Right lobe of liver (tissue), 6 donors: ENCODE data around the gene MTUS2. TPM values are rescaled to one million over a fixed set of nuclear protein-coding genes. Genes with fewer than 3 reads are reported as not detected.

Experiments used
- ATAC-seq, 4 donors: fragments of 200-7000 bp; cut with Tn5 transposase; one replicate each; pipeline ENCODE4 v1.9.1; 2020; ENCODE audit warnings: mild to moderate bottlenecking in 4 of 4, moderate library complexity in 4 of 4
- DNase-seq, 3 donors: peaks; one replicate each; pipeline ENCODE4 v3.0.0-alpha.2; 2020
- H3K27ac ChIP-seq, 3 donors: fragments of 200-600 bp; one replicate each; pipeline ENCODE4 v1.8.0; 2022
- H3K27me3 ChIP-seq, 2 donors: fragments of 200-600 bp; one replicate each; pipeline ENCODE4 v1.8.0; 2022
- H3K36me3 ChIP-seq, 4 donors: fragments of 200-600 bp; sonication (generic) in 1 of 4; one replicate each; pipeline versions ENCODE4 v1.5.1 to v1.8.0; 2017 to 2022; ENCODE audit warnings: control low read depth in 1 of 4
- H3K4me1 ChIP-seq, 4 donors: fragments of 200-600 bp; sonication (generic) in 1 of 4; one replicate each; pipeline versions ENCODE4 v1.5.1 to v1.8.0; 2017 to 2022; ENCODE audit warnings: control low read depth in 1 of 4
- H3K4me3 ChIP-seq, 3 donors: fragments of 200-600 bp; one replicate each; pipeline ENCODE4 v1.8.0; 2022
- H3K9me3 ChIP-seq, 4 donors: fragments of 200-600 bp; sonication (generic) in 1 of 4; one replicate each; pipeline versions ENCODE4 v1.5.1 to v1.8.0; 2017 to 2022; ENCODE audit warnings: control low read depth in 1 of 4
- POLR2A ChIP-seq: fragments of 450-650 bp; IDR thresholded peaks from one replicate; pipeline ENCODE4 v1.6.1; 2017; ENCODE audit warnings: antibody characterized with exemption, mild to moderate bottlenecking
- WGBS: methylation state at CpG from one replicate; pipeline ENCODE4 v1.1.6; 2018; ENCODE audit warnings: low coverage, low lambda C conversion rate; ENCODE audit not compliant: insufficient coverage; ENCODE audit errors: missing lambda C conversion rate; 5-methylcytosine and 5-hydroxymethylcytosine counted together
- intact Hi-C, 2 donors: fragments of 100-400 bp; cut with DNase I; formaldehyde crosslinking; loops; one replicate each; pipeline versions ENCODE4 v1.11.2 to v1.14.1; 2022
- total RNA-seq, 6 experiments: library from RNA; depleted of rRNA in 2 of 6; stranded (reverse); fragments of >200 nt in 2 of 6; fragmentation: NEBNext Ultra II Directional in 3 of 6; extraction: Animal tissue kit (Norgen Biotek cat#: 25700) in 3 of 6; gene quantifications; one replicate each; pipeline versions ENCODE4 v1.1.0 to v1.2.4, GENCODE V29; 2016 to 2023
- TF ChIP-seq, protein P1 (sequence below), 4 donors: fragments of 200-600 bp in 3 of 4; fragments of 450-650 bp in 1 of 4; IDR thresholded peaks; one replicate each; pipeline versions ENCODE4 v1.5.1 to v1.8.0; 2016 to 2022; ENCODE audit warnings: antibody characterized with exemption in 4 of 4, mild to moderate bottlenecking in 2 of 4
- donor health status: DM: no; HTN: yes; CAD: no.
- donor health status: DM: no; HTN: no; CAD: no.
- donor health status: DM: no; HTN: no; CAD: no.
- donor health status: DM: no; HTN: yes; CAD: no.
- donor health status: DM: no; HTN: yes; CAD: no.

Gene MTUS2
- total RNA-seq, 6 experiments from 2014 or later, result 0.15 to 2.2 (median 0.98) TPM

GRCh38 chr13:29310806-29311205, 490.7 kb downstream of the MTUS2 start:
- intact Hi-C loops, result no loop called here
- WGBS, result 42% methylated on average over 2 of the region's 2 CpGs

GRCh38 chr13:29315847-29316246, 495.7 kb downstream of the MTUS2 start:
- no peaks in the 10 kb centered on the region for H3K9me3 ChIP-seq
- no peaks in the 10 kb centered on the region for H3K36me3 ChIP-seq
- no peaks in the 10 kb centered on the region for H3K27me3 ChIP-seq
- ATAC-seq, result no peak
- no peak overlapping the region for H3K4me3 ChIP-seq
- TF ChIP-seq POLR2A, result no peak
- TF ChIP-seq, protein P1, sequence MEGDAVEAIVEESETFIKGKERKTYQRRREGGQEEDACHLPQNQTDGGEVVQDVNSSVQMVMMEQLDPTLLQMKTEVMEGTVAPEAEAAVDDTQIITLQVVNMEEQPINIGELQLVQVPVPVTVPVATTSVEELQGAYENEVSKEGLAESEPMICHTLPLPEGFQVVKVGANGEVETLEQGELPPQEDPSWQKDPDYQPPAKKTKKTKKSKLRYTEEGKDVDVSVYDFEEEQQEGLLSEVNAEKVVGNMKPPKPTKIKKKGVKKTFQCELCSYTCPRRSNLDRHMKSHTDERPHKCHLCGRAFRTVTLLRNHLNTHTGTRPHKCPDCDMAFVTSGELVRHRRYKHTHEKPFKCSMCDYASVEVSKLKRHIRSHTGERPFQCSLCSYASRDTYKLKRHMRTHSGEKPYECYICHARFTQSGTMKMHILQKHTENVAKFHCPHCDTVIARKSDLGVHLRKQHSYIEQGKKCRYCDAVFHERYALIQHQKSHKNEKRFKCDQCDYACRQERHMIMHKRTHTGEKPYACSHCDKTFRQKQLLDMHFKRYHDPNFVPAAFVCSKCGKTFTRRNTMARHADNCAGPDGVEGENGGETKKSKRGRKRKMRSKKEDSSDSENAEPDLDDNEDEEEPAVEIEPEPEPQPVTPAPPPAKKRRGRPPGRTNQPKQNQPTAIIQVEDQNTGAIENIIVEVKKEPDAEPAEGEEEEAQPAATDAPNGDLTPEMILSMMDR (IDR thresholded peaks at IDR 0.05), result no peak
- 50% methylated on average over 2 of the region's 2 CpGs for WGBS
- no peaks in the 10 kb centered on the region for H3K4me1 ChIP-seq
- no peak for DNase-seq
- H3K27ac ChIP-seq, result no peak overlapping the region
- intact Hi-C loops, result no loop called here

More at GRCh38 chr13:29310806-29311205, 490.7 kb downstream of the MTUS2 start:
- Histone ChIP-seq H3K4me3 (no peak overlapping the region), H3K36me3 (no peaks in the 10 kb centered on the region), H3K9me3 (no peaks in the 10 kb centered on the region), H3K4me1 (no peaks in the 10 kb centered on the region), H3K27ac (no peak overlapping the region), H3K27me3 (no peaks in the 10 kb centered on the region)
- no peak for DNase-seq
- ATAC-seq, result no peak
- no peak for TF ChIP-seq POLR2A
- TF ChIP-seq, protein P1 (IDR thresholded peaks at IDR 0.05), result no peak

DNA sequence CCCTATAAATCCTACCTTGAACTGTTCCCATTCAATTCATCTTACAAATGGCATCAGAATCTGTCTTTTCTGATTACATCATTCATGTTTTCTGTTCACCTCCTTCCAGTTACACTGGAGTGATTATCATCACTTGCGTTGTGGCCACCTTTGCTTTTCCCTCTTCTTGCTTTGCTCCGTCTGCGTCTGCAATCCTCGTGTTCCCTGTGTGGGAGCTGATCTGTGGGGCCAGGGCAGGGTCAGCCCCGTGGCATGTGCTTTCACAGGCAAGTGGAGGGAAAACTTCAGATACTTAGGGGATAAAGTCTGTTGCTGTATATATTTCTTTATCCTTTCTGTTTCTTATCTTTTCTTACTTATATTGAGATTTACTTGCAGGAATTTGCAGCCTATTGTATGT, 497.7 kb downstream of the MTUS2 start:
- DNase-seq (no peak), ATAC-seq (no peak)
- intact Hi-C loops, result no loop called here
- H3K4me3 ChIP-seq, result no peak overlapping the region
- TF ChIP-seq, protein P1 (IDR thresholded peaks at IDR 0.05), result no peak
- TF ChIP-seq POLR2A, result no peak
- H3K4me1 ChIP-seq, result no peaks in the 10 kb centered on the region
- H3K27me3 ChIP-seq, result no peaks in the 10 kb centered on the region
- no peaks in the 10 kb centered on the region for H3K9me3 ChIP-seq
- no peaks in the 10 kb centered on the region for H3K36me3 ChIP-seq
- no peak overlapping the region for H3K27ac ChIP-seq
- WGBS, result 64% methylated on average over 5 of the region's 5 CpGs

- DNase-seq (no peak), ATAC-seq (no peak)
- H3K4me3 ChIP-seq, result no peak overlapping the region
- TF ChIP-seq, protein P1 (IDR thresholded peaks at IDR 0.05), result no peak
- TF ChIP-seq POLR2A, result no peak
- H3K9me3 ChIP-seq, result no peaks in the 10 kb centered on the region
- 42% methylated on average over 5 of the region's 6 CpGs for WGBS
- no peak overlapping the region for H3K27ac ChIP-seq
- no peaks in the 10 kb centered on the region for H3K36me3 ChIP-seq
- intact Hi-C loops, result no loop called here
- no peaks in the 10 kb centered on the region for H3K4me1 ChIP-seq
- H3K27me3 ChIP-seq, result no peaks in the 10 kb centered on the region
Measured at GRCh38 chr13:29318741-29319140, 498.6 kb downstream of the MTUS2 start.

DNA sequence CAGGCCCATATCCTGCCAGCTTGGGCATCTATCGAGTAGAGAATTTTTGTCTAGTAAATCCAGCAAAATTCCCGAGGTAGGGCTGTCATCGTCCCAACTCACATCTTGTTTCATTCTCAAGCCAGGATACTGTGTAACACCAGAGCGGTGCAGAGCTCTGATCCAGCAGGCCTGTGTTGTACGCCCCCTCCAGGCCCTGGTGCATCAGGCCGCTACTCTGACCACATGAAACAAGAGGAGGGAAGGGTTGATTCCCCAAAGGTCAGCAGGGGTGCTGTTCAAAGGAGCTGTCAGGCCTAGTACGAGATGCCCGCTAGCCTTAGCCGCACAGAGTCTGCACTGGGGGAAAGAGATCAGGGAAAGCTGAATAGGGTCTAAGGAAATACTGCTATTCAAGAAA, 499.3 kb downstream of the MTUS2 start:
- no peaks in the 10 kb centered on the region for H3K27me3 ChIP-seq
- ATAC-seq (no peak), DNase-seq (no peak)
- intact Hi-C loops, result no loop called here
- H3K4me3 ChIP-seq, result no peak overlapping the region
- no peak overlapping the region for H3K27ac ChIP-seq
- TF ChIP-seq, protein P1 (IDR thresholded peaks at IDR 0.05), result no peak
- no peak for TF ChIP-seq POLR2A
- no peaks in the 10 kb centered on the region for H3K4me1 ChIP-seq
- no peaks in the 10 kb centered on the region for H3K36me3 ChIP-seq
- 83% methylated on average over 7 of the region's 9 CpGs for WGBS
- H3K9me3 ChIP-seq, result no peaks in the 10 kb centered on the region
